Hematopoietic multipotent progenitor cell treated with erythropoietin and hydrocortisone succinate and interleukin-3 and kit ligand, for 6 days (in vitro differentiated cells): ENCODE data around the gene ALKBH4.
"Not testable (repeated sequence)": the region's sequence is repeated elsewhere in the genome, so short reads cannot be mapped to it uniquely, and the experiment has no call there.

Experiments
- DNase-seq: peaks from one replicate; pipeline ENCODE4 v3.0.0-alpha.2; 2015

Gene ALKBH4

DNA sequence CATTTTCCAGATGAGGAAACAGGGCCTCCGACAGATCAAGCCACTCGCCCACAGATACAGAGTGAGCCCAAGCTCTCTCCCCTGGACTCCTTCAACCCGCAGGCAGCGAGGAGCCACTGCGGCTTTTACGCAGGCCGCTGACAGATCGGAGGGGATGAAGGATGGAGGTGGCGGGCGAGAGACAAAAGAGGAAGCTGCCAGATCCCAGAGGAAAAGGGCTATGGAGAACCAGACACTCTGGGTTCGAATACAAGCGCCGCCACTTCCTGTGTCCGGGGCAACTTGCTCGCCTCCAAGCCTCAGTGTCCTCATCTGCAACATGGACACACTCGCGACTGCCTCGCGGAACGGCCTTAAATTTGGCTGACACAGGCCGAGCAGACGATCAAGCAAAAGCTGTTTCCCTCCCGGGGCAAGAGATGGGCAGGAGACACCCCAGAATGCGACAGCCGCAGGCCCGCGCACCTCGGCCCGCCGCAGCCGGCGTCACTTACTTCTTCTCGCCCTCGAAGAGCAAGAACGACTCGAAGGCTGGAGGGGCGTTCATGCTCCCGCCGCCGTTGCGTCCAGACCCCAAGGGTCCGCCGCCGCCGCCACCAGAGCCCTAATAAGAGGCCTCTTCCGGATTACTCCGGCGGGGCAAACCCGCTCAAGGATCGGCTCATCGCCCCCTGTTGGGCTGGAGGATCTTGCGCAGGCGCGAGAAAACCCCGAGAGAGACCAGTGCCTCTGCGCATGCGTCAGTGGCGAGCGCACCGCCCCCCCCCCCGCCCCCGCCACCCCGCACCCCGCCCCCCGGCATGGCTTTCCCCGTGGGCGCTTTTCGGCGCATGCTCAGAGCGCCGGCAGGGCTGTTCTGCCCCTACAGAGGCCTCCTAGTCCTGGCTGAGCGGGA, 13.9 kb upstream of the ALKBH4 start, which contains the start of gene POLR2J:
POLR2J (minus strand) TSS at position 609 of the 895 bp plus-strand sequence; CDS start at position 547, 62 bp downstream.
- peak; percentile 86 for DNase-seq

DNA sequence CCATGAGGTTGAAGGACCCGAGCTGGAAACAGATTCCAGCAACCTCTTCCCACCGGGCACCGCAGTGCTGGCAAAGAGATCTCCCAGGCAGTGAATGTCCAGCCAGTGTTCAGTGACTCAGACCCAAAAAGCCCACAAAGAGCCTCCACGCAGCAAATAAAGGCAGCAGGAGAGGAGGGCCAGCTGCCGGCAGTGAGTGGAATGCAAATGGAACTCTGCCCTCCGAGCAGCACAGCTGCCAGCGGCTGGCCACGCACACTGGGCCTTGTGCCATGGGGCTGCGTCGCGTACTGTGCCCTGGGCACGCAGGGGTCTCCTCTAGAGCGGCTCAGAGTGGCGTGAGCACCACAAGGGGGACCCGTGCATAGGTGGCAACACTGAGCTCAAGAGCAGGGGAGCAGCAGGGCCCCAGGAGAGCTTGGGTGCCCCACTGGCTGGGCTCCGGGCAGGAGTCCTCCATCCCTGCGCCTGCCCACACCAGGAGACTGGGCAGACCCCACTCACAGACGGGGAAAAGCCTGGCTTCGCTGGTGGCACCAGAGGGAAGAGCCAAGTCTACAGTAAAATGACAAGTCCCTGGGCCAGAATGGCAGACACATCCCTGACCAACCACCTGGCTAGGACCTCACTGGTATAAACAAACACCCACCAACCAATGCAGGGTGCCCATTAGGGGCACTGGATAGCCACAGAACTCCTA, 10.2 kb upstream of the ALKBH4 start:
- DNase-seq = not testable (repeated sequence)

- DNase-seq = not testable (repeated sequence)
These were observed 9.5 kb upstream of the ALKBH4 start for GRCh38 chr7:102474116-102474515.

DNA sequence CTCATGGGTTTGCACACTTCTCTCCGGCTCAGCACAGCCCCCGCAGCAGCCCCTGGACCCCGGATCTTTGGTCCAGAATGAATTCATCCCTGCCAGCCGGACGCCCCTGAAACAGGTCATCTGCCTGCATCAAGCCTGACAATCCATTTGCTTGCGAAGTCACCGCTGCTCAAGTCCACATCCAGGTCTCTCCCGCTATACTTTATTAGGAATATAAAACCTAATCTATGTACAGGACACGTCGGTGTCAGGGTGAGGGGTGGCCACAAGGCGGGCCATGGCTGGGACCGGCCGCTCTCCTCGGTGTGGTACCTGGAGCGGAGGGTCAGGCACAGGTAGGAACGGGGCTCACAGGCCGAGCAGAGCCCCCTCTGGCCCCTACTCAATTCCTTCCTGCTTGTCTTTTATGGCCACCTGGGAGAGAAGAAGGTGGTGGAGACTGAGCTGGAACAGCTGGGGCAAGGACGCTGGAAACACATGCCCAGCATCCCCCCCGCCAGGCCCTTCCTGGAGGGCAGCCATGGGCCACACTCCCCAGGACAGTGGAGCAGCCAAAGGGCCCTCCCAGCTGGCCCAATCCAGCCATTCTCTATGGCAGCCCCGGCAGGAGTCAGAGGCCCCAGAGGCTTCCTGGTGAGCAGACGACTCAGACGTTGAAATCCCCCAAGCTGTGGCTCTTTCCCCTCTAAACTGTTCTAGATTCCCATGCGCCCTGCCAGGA, 8.8 kb upstream of the ALKBH4 start:
- no peak for DNase-seq

GRCh38 chr7:102472126-102473041, 7.7 kb upstream of the ALKBH4 start:
- DNase-seq = peak; percentile 47

- no peak for DNase-seq
These were observed 7.1 kb upstream of the ALKBH4 start for GRCh38 chr7:102471791-102472125.

GRCh38 chr7:102469972-102470825, 5.5 kb upstream of the ALKBH4 start:
- no peak for DNase-seq

- DNase-seq = no peak
These were observed 4.8 kb upstream of the ALKBH4 start for GRCh38 chr7:102469351-102469971.

GRCh38 chr7:102468478-102469350, 4.1 kb upstream of the ALKBH4 start:
- DNase-seq = no peak

DNA sequence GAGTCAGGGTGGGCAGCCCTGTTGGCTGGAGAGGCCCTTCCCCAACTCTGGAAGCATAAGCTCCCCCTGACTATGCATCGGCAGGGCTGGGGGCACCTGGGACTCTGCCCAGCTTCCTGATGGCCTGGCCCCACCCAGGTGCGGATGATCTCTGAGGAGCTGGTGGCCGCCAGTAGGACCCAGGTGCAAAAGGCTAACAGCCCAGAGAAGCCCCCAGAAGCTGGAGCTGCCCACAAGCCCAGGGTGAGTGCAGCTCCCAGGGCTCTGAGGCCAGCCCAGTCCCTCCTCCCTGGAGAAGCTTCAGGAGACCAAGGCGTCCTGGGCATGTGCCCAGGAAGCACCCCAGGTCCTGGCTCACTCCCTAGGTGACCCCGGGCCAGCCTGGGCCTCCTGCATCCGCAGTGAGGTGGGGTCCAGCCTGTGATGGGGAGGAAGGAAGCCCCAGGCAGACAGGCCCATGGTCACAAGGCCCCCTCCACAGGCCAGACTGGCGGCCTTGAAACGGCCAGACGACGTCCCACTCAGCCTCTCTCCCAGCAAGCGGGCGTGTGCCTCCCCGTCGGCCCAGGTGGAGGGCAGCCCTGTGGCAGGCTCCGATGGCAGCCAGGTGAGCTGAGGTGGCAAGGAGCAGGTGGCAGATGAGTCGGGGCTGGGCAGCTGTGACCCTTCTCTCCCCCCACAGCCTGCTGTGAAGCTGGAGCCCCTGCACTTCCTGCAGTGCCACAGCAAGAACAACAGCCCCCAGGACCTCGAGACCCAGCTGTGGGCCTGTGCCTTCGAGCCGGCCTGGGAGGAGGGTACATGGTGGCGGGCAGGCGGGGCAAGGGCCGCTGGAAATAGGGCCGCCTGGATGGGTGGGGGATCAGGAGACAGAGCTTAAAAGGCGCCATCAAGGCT, 3.2 kb upstream of the ALKBH4 start:
- DNase-seq = no peak

- no peak for DNase-seq
These were observed 1.4 kb upstream of the ALKBH4 start for GRCh38 chr7:102466097-102466496.

- DNase-seq = peak; percentile 42
These were observed 654 bp downstream of the ALKBH4 start for GRCh38 chr7:102463841-102464576.

DNA sequence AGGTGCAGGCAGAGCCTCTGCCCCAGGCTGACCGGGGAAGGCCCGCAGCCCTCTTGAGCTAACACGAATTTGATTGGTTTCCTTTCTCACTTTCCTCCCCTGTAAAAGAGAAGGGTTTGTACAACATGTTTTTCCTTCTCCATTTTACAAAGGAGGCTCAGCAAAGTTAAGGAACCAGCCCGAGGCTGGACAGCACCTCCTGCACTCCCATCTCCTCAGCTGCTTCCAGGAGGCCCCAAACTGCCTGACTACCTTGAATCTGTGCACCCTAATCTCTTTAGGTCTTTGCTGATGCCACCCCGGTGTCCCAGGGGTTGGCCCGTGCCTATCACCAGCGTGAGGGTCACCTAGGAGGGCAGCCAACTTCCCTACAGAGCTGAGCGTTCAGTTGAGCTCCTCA, 4.2 kb downstream of the ALKBH4 start:
- no peak for DNase-seq

GRCh38 chr7:102459221-102459844, 5.3 kb downstream of the ALKBH4 start:
- no peak for DNase-seq

GRCh38 chr7:102457352-102457924, 7.2 kb downstream of the ALKBH4 start:
- DNase-seq = no peak

GRCh38 chr7:102456327-102456726, 8.3 kb downstream of the ALKBH4 start:
- no peak for DNase-seq

GRCh38 chr7:102455596-102455995, 9.1 kb downstream of the ALKBH4 start:
- DNase-seq = no peak
